Right kidney (tissue), 1 donor: ENCODE data around the gene KRT81.
"Not testable (repeated sequence)": the region's sequence is repeated elsewhere in the genome, so short reads cannot be mapped to it uniquely, and the experiment has no call there.

Source experiments
- DNase-seq: peaks from one replicate; pipeline ENCODE4 v3.0.0-alpha.2; 2016

The KRT81 gene

DNA sequence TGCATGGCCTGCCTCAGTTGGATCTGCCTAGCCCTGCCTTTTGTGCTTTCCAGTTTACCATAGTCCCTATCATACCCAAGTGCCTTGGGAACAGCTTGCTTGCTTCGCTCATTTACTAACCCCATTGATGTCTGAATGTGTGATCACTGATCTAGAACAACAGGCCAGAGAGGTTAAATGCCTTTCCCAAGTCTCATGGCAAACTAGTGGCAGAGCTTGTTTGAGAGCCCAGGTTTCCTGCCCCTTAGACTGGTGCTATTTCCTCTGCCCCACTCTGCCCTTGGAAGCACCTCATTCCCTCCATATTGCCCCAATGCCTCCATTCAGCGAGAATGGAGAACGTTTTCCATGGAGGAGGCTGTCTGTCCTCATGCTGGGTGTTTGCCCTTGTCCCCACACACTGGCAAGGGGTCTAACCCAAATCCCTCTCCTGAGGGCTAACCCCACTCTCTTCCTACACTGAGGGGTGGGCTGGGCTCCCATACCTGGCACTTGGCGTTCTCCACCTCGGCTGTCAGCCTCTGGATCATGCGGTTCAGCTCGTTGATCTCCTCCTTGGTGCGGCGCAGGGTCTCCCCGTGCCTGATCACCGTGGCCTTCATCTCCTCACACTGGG, 38.5 kb downstream of the KRT81 start:
- no peak for DNase-seq

DNA sequence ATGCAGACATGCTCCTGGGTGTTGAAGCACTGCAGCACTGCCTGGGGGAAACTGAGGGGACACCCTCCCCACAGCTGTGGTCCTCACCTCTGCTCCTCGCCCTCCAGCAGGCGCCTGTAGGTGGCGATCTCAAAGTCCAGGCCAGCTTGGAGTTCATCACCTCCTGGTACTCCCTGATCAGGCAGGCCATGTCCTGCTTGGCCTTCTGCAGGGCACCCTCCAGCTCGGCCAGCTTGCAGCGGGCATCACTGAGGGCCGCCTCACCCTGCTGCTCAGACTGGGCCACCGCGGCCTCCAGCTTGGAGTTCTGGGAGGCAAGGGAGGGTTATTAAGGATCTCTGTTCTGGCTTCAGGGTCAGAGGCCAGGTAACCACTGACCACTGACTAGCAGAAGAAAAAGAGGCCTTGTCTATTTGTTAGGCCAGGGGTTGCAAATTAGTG, 39.1 kb downstream of the KRT81 start:
- not testable (repeated sequence) for DNase-seq

DNA sequence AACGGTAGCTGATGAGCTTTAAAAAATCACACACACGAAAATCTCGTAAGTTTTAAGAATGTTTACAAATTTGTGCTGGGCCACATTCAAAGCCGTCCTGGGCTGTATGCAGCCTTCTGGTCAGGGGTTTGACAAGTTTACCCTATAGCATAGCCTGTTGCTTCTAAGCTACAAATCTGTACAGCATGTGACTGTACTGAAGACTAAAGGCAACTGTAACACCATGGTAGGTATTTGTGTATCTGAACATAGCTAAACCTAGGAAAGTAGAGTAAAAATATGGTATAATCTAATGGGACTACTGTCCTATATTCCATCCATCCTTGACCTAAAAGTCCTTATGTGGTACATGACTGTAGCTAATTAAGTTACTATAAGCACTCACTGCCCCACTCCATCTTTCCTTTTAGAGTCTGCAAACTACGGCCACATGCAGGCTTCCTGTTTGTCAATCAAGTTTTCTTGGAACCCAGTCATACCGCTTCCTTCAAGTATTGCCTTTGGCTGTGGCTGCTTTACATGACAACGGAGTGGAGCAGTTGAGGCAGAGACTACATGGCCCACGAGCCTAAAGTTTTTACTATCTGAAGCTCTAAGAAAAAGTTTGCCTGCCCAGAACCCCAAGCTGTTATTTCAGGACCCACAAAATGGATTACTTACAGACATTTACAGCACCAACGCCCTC, 39.8 kb downstream of the KRT81 start:
- no peak for DNase-seq

DNA sequence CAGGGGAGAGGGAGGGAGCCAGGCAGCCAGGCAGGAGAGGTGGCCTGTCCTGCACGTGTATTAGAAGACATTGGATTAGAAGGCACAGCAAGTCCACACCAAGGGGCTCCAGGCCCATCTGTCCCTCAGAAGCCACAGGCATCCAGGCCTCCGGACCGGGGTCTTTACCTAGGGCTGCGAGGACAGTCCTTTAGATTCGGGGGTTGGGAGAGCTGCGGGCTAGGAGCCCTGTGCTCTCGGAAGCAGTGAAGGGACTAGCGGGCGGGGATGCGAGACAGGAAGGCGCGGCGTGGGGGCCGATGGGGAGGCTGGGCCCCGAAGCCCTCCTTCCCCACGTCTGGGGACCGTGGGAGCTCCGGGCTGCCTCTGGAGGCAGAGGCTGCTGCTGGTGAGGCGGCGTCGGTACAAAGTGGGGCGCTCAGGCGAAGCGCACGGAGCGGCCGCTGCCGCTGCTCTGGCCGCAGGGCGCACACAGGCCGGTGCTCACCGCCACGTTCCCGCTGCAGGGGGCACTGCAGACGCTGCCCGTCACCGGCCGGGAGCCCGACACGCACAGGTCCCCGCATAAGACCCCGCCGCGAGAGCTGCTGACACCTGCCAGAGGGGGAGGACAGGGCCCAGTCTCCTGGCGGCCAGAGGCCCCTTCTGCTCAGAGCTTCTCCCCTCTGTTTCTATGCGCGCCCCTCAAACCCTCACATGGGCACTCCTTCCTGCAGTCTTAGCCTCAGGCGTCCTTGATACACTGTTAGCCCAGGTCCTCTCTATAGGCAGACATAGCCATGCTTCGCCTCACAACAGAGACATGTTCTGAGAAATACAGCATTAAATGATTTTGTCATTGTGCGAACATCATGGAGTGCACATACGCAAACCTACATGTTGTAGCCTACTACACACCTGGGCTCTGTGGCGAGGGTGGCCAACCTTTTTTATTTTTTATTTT, 41.0 kb downstream of the KRT81 start:
- peak; percentile 67 for DNase-seq

DNA sequence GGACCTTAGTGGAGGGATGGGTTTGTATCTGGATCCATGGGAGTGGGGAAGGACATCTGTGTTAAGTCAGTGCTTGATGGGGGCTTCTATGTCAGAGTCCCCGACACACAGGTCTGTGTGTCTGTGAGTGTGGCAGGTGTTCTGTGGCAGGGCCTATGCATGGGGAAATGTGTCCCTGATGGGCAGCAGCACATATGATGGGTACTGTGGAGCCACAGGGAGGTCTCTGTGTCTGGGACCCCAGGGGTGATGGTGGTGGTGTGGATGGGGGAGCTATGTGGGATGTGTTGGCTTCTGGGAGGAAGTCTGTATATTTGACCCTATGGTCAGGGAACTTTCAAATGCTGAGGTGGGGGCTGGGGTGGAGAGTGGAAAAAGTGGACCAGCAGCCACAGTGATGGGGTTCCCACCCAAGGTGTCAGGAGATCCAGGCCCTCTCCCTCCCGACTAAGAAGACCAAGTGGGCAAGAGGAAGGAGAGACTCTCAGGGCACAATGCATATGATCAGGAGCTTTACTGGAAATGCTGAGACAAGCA, 41.8 kb downstream of the KRT81 start:
- no peak for DNase-seq

DNA sequence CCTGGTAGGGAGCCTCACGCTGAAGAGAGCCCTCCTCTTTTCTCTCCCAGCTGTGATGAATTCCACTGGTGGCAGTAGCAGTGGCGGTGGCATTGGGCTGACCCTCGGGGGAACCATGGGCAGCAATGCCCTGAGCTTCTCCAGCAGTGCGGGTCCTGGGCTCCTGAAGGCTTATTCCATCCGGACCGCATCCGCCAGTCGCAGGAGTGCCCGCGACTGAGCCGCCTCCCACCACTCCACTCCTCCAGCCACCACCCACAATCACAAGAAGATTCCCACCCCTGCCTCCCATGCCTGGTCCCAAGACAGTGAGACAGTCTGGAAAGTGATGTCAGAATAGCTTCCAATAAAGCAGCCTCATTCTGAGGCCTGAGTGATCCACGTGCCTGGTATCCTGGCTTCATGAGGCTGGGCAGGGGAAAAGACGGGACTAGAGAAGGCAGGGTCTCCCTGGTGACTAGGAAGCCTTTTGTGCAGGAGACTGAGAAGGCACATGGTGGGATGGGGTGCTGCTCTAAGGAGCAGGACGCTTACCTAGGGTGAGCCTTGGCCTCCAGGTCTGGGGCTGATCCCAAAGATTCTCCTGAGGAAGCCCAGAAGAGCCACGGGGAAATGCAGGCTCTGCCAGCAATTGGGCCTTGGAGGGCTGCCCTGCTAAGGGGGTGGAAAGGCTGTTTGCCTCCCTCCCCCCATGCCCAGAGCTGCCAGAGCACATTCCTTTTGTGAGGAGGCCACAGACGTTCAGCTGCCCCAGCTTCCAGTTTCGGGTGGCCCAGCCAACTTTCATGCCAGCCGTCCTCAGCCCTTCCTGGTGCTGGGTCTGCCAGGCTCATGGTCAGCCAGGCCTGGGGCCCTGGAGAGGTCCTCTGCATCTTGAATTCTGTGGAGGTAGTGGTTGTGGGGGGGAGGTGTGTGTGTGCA, 42.5 kb downstream of the KRT81 start:
- DNase-seq: no peak

DNA sequence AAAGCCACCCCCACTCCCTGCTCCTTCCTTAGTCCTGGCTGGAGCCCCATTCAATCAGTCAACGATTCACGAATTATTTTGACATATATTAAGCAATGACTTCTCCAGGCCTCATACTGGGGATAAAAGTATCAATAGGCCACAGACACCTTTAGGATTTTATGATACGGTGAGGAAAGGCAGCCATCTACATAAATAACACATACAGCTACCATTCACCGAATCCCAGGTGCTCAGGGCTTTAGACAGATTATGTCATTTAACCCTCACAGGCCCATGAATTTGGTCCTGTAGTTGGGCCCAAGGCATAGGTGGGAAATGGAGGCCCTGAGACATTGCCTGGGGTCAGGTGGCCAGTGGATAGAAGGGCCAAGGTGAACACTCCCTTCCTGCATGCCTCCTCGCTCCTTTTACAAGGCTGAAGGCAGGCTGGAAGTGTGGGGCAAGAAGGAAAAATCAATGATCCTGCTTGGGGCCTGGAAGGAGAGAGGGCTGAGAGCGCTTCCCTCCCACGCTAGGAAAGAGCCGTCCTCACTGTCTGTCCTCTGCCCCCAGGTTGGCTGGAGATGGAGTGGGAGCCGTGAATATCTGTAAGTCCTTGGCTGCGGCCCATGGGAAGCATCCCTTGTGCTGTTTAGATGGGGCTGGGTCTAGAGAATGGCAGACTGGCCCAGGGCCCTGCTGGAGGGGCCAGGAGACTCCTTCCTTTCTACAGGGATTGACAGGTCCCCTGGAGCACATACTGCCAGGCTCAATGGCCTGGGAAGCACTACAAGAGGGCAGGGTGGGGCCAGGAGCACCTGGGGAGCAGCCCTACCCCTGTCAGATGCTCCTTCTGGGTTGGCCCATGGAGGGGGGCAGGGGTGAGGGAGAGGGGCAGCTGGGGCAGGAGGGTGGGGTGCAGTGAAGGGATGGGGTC, 43.5 kb downstream of the KRT81 start:
- no peak for DNase-seq

DNA sequence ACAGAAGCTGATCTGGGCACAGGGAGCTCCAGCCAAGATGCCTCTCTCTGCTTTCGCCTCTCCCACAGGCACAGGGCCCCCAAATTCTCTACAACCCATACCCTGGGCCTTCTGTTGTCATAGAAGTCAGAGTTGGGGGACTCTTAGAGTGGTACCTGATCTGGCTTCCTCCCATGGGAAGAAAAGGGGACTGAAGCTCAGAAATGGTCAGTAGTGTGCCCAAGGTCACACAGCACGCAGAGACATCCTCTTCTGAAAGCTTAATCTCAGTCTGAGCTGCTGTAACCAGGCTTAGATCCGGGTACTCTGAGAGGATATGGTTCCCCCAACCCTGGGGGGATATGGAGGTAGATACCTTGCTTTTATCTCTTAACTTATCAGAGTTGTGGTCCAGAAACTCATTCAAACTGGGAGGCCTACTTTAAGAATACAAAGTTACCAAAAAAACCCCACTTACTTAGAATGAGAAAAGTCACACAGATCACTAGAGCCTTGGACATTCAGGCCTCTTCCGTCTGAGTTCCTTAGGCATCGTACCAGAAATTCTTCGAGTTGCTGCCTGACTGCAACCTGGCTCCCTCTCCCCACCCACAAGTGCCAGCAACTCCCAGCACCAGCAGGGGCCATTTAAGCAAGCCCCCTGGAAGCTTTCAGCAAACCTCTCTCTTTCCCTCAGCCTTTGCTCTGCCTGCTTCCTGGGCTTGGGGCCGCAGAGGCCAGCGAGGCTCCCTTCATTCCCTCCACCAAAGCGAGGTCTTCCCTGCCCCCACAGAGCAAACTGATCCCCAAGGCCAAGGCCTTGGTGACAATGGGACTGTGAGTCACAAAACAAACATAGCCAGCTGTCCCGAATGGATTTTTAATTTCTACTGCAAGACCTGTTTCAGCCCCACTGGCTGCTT, 44.4 kb downstream of the KRT81 start:
- no peak for DNase-seq

DNA sequence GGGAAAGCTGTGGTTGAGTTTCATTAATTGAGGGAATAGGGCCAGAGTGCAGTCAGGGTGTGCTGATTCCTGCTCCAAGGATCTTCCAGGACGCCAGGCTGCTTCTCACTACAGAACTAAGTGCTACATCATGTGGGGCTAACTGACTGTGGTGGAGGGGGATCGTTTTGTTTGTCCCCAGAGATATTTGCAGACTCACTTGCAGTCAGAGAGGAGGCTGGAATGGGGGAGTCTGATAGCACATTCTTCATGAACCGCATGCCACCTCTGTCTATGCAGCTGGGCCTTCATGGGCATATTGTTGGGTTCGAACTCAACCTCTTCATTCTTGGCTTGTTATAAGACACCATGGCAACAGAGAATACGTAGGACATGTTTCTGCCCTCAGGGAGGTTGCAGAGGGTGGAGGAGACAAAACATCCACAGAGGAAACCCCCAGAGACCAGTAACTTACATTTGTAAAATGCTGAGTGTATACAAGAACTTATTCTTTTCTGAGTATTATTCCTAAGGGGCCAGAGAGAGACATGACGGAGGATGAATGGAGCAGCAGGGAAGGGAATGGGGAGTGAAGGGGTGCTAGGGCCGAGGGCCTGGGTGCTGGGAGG, 45.3 kb downstream of the KRT81 start:
- no peak for DNase-seq

DNA sequence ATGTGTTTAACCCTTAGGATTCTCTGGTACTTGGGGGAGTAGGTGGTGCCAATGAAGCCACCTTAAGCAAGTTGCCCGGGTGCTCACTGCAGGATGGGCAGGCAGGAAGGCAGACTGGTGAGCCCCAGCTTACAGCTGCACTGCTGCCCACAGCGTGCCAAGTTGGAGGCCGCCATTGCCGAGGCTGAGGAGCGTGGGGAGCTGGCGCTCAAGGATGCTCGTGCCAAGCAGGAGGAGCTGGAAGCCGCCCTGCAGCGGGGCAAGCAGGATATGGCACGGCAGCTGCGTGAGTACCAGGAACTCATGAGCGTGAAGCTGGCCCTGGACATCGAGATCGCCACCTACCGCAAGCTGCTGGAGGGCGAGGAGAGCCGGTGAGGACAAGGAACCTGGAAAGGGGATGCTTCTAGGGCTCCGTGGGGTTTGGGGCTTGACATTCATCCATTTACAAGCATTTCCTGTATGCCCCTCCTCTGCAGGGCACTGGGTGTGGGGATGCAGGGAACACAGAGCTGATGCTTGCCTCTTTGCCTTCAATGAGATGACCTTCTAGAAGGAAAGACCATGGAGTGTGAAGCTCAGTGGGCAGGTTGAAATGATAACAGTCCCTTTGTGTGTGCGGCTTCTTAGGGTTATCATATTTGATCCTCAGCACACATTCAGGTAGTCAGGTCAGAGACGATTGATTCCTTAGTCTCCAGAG, 45.9 kb downstream of the KRT81 start:
- DNase-seq: no peak

DNA sequence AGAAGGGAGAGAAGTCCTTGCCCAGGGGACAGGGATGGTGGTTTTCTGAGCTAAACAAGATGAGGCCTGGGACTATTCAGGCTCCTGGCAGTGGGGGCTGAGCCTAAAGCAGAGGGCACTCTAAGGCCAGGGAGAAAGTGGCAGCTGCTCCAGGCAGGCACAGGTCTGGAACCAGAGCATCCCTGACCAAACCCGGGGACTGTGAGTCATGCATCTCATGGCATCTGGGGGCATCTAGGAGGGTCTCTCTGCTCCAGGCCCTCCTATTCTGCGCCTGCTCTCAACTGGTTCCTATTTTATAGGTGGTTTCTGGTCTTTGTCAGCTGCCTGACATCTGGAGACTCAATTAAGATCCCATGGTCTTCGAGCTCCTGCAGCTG, 46.7 kb downstream of the KRT81 start:
- no peak for DNase-seq

DNA sequence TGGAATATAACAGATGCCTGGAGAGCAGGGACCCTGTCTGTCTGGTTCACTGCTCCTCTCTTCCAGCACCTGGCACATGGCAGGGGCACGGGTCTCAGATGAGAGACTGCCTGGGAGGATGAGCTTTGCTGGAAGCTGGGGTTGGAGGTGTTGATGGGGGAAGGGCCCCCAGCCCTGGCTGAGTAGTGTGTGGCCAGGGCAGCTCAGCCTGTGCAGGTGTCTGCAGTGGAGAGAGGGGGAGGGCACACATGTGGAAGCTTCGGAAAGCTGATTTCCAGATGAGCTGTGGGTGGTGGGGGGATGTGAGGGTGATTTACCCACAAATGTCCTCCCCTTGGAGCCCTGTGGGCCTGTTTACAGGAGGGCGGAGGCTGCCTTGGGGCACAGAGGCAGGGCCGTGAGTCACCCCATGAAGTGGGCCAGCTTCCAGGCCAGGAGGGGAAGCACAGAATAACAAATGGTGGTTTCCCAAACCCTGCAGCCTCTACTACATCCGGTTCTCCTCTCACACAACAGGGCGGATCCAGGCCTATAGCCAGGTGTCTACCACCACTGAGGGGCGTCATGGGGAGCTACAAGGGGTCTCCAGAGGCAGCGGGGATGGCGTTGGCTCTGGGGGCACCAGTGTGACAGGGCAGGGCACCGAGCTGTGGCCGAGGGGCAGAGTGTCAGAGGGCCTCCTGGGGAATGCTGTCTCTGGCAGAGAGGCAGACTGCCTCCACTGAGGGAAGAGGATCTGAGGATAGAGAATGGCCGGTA, 47.3 kb downstream of the KRT81 start:
- DNase-seq: no peak

DNA sequence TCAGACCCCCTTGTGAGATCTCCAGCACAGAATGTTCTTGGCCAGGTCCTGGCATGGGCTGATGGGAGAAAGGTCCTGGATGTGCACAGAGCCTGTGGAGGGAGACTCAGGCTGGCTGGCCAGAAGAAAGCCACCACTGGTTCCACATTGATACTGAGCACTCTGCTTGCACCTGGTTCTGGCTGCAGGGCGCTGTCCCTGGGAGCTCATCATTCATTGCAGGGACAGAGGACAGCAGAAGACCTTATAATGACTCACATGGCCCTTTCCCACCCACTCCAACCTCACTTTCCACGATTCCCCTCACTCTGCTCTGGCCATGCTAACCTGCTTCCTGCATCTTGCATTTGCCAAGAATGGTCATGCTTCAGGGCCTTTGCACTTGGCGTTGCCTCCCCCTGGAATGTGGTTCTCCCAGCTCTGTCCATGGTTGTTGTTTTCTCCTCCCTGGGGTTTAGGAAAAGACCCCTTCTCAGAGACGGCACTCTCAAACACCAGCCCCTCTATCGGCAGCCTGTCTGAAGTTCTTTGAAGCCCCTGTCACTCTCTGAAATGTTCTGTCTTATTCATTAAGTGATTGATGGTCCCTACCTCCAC, 48.0 kb downstream of the KRT81 start:
- peak; percentile 75 for DNase-seq

DNA sequence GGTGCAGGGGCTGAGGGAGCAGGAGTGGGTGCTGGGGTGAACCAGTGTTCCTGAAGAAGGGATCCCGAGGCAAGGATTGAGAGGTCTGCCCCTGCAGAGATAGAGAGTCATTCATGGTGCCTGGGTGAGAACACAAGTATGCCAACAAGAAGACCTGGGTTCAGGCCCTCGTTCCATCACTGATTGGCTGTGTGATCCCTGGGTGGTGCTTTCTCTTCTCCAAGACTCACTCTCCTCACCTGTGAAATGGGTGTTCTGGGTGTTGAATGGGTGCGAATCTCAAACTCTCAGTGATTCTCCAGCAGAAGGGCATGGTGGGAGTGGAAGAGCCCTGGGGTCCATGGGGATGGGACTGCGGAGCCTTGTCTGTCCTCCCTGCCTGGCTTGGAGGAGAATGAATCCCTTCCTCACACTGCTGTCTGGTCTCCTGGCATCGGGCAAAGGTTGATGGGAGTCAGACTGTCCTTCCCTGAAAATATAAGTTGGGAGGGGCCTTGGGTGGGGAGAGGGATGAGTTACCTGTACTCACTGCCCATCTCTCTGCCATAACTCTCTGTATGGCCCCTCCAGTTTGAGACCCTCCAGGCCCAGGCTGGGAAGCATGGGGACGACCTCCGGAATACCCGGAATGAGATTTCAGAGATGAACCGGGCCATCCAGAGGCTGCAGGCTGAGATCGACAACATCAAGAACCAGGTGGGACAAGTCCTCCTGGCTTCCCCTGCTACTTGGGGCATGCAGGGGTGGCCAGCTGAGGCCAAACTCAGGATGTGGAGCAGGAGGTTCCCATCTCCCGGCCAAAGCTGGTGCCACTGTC, 48.7 kb downstream of the KRT81 start:
- DNase-seq: no peak

DNA sequence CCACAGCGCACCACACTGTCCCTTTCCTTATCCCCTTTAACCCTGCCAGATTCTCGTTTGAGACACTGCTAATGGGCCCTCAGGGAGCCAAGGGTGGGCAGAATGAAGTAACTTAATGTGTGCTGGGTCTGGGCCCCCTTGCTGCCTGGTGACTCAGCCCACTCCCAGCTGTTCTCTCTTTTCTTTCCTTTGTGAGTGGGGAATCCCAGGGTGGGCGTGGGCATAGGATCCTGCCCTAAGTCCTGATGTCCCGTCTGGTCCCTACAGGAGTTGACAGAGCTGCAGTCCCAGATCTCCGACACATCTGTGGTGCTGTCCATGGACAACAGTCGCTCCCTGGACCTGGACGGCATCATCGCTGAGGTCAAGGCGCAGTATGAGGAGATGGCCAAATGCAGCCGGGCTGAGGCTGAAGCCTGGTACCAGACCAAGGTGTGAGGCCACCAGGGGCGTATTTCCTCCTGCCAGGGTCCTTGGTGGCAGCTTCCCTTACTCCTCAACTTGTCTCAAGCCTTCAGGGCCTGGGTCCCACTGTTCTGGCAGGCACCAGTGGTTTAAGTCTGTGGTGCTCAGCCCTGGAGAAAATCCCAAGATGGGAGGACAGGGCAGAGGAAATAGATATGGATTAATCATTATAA, 50.0 kb downstream of the KRT81 start:
- DNase-seq: no peak

DNA sequence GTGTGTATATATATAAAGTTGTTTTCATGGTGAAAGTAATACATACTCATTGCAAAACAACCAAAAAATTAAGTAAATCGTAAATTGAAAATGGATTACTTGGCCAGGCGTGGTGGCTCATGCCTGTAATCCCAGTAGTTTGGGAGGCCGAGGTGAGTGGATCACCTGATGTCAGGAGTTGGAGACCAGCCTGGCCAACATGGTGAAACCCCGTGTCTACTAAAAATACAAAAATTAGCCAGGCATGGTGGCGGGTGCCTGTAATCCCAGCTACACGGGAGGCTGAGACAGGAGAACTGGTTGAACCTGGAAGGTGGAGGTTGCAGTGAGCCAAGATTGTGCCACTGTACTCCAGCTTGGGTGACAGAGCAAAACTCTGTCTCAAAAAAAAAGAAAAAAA, 51.1 kb downstream of the KRT81 start:
- DNase-seq: not testable (repeated sequence)
